ENCODE measurements around the gene FOXK2.

FOXK2 gene

DNA sequence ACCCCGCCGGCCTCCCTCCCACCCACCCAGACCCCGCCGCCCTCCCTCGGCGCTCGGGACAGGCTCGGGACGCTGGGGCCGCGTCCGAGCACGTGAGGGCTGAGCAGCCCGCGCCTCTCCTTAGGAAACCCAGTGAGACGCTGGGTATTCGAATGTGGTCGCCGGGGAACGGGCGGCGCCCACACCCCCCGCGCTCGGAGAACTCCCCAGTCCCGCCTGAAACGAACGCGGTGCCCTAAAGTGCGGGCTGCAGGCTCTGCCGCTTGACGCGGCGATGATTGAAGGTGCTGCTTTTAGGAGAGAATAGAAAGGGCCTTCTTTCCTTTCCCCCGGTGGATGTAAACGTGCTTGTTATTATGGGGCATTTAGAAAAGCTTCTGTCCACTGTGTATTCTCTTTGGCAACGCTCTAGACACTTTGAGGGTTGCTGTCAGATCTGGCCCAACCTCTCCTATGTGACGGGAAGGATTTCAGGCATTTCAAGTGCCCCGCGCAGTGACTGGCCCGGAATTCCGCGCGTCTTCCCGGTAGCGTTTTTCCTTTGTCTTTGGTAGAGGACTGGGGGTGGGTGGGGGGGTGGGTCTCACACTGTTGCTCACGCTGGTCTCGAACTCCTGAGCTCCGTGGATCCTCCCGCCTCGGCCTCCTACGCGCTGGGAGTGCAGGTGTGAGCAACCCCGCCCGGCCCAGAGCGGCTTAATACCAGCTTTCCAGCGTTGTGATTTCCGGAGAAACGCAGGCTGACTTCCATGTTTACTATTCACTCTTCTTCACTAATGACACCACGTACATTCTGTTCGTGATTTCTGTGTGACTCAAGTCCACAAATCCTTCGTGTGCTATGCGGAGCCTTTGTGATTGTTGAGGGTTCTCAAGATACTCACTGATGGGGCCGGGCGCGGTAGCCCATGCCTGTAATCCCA, 21.8 kb upstream of the FOXK2 start:
- TF ChIP-seq TCF12 (IDR thresholded peaks at IDR 0.05; ENCODE audit: low read depth) (peak; percentile 23; the same call in 1 of the 2 replicates), ZBTB7A (IDR thresholded peaks at IDR 0.05; ENCODE audit: low read depth) (no peak), TEAD4 (IDR thresholded peaks at IDR 0.05) (no peak), YY1 (IDR thresholded peaks at IDR 0.05; ENCODE audit: low read depth) (no peak), FOXM1 (IDR thresholded peaks at IDR 0.05; ENCODE audit: borderline replicate concordance, low read depth) (no peak)
- TF ChIP-seq, protein P1, sequence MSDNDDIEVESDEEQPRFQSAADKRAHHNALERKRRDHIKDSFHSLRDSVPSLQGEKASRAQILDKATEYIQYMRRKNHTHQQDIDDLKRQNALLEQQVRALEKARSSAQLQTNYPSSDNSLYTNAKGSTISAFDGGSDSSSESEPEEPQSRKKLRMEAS (IDR thresholded peaks at IDR 0.05): peak; percentile 91

DNA sequence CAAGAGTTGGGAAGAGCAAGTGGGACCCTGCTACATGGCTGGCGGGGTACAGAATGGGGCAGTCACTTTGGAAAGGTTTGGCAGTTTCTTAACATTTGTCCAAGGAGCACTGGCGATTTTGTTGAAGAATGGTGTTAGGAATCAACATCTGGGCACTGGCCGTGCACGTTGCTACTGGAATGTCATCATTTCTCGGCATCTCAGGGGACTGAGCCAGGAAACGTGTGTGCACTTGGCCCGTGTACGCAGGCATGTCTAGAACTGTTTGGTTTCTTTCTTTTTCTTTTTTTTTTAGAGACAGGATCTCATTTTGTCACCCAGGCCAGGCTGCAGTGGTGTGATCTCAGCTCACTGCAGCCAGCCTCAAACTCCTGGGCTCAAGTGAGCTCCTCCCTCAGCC, 17.3 kb upstream of the FOXK2 start:
- TF ChIP-seq TCF12 (IDR thresholded peaks at IDR 0.05; ENCODE audit: low read depth) (no peak), TEAD4 (IDR thresholded peaks at IDR 0.05) (no peak), FOXM1 (IDR thresholded peaks at IDR 0.05; ENCODE audit: borderline replicate concordance, low read depth) (no peak), CEBPB (IDR thresholded peaks at IDR 0.05) (no peak), RAD21 (IDR thresholded peaks at IDR 0.05; ENCODE audit: low read depth) (no peak), EGR1 (IDR thresholded peaks at IDR 0.05) (no peak), EP300 (IDR thresholded peaks at IDR 0.05; ENCODE audit: borderline replicate concordance) (no peak), YY1 (IDR thresholded peaks at IDR 0.05; ENCODE audit: low read depth) (no peak), ZBTB7A (IDR thresholded peaks at IDR 0.05; ENCODE audit: low read depth) (no peak), NFIC (IDR thresholded peaks at IDR 0.05) (no peak), TAF1 (IDR thresholded peaks at IDR 0.05; ENCODE audit: low read depth) (no peak)
- TF ChIP-seq, protein P1 (IDR thresholded peaks at IDR 0.05): no peak

DNA sequence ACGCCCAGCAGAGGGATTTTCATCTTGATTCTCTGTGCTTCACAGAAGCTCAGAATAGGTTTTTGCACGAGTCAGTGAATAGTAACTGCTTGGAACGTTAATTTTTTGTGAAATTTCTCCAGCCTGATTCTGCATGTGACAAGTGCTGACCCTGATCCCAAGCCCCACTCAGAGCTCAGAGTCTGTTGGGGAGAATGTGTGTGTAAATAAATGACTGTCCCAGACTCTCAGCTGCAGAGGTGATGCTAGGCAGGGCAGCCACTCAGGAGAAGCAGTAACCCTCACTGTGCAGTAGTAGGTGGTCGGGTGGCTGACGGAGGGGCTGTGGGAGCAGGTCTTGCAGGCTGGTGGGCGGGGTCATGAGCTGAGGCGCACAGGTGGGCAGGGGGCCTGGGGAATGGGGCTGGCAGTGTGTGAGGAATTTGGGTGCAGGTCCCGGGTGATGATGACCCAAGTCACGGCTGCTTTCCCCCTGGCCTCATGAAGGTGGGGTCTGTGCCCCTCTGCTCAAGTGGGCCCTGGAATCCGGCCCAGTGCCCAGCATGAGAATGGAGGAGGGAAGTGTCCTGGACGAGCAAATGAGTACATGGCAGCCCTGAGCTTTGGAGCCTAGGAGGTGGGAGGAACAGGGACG, 16.3 kb upstream of the FOXK2 start:
- TF ChIP-seq CEBPB (IDR thresholded peaks at IDR 0.05) (no peak), EP300 (IDR thresholded peaks at IDR 0.05; ENCODE audit: borderline replicate concordance) (no peak), TAF1 (IDR thresholded peaks at IDR 0.05; ENCODE audit: low read depth) (no peak), FOXM1 (IDR thresholded peaks at IDR 0.05; ENCODE audit: borderline replicate concordance, low read depth) (no peak), NFIC (IDR thresholded peaks at IDR 0.05) (no peak), TEAD4 (IDR thresholded peaks at IDR 0.05) (no peak)

DNA sequence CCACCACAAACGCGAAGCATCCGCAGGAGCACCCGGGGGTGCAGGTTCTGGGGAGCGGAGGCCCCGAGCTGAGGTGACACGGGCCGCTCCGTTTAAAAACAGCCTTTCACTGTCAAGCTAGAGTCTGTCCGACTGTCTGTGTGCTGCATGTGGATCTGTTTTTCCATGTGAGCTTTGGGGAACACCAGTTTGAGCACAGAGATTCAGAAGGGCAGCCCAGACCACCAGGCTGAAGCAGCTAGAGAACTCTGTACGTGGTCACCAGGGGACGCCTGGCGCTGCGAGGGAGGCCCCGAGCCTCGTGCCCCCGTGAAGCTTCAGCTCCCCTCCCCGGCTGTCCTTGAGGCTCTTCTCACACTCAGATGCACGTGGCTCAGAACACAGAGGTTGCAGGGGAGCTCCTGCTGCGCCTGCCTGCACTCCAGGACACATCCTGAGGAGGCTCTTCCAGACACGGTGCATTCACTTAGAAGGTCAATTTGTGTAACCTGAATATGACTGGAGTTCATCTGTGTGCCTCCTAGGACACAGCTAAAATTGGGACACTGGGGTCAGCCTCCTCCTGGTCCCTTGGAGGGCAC, 15.7 kb upstream of the FOXK2 start:
- TF ChIP-seq EGR1 (IDR thresholded peaks at IDR 0.05): no peak
- TF ChIP-seq TEAD4 (IDR thresholded peaks at IDR 0.05): no peak
- TF ChIP-seq CREB1 (IDR thresholded peaks at IDR 0.05; ENCODE audit: low read depth): no peak
- no peak for TF ChIP-seq CEBPB (IDR thresholded peaks at IDR 0.05)
- TF ChIP-seq FOXM1 (IDR thresholded peaks at IDR 0.05; ENCODE audit: borderline replicate concordance, low read depth): no peak
- TF ChIP-seq NFIC (IDR thresholded peaks at IDR 0.05): no peak
- no peak for TF ChIP-seq EP300 (IDR thresholded peaks at IDR 0.05; ENCODE audit: borderline replicate concordance)
- no peak for TF ChIP-seq ZBTB7A (IDR thresholded peaks at IDR 0.05; ENCODE audit: low read depth)
- TF ChIP-seq TCF12 (IDR thresholded peaks at IDR 0.05; ENCODE audit: low read depth): no peak
- no peak for TF ChIP-seq RAD21 (IDR thresholded peaks at IDR 0.05; ENCODE audit: low read depth)
- no peak for TF ChIP-seq YY1 (IDR thresholded peaks at IDR 0.05; ENCODE audit: low read depth)
- TF ChIP-seq, protein P2, sequence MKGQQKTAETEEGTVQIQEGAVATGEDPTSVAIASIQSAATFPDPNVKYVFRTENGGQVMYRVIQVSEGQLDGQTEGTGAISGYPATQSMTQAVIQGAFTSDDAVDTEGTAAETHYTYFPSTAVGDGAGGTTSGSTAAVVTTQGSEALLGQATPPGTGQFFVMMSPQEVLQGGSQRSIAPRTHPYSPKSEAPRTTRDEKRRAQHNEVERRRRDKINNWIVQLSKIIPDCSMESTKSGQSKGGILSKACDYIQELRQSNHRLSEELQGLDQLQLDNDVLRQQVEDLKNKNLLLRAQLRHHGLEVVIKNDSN (IDR thresholded peaks at IDR 0.05): no peak
- TF ChIP-seq TAF1 (IDR thresholded peaks at IDR 0.05; ENCODE audit: low read depth): no peak
- TF ChIP-seq, protein P1 (IDR thresholded peaks at IDR 0.05): no peak
- TF ChIP-seq, protein P3, sequence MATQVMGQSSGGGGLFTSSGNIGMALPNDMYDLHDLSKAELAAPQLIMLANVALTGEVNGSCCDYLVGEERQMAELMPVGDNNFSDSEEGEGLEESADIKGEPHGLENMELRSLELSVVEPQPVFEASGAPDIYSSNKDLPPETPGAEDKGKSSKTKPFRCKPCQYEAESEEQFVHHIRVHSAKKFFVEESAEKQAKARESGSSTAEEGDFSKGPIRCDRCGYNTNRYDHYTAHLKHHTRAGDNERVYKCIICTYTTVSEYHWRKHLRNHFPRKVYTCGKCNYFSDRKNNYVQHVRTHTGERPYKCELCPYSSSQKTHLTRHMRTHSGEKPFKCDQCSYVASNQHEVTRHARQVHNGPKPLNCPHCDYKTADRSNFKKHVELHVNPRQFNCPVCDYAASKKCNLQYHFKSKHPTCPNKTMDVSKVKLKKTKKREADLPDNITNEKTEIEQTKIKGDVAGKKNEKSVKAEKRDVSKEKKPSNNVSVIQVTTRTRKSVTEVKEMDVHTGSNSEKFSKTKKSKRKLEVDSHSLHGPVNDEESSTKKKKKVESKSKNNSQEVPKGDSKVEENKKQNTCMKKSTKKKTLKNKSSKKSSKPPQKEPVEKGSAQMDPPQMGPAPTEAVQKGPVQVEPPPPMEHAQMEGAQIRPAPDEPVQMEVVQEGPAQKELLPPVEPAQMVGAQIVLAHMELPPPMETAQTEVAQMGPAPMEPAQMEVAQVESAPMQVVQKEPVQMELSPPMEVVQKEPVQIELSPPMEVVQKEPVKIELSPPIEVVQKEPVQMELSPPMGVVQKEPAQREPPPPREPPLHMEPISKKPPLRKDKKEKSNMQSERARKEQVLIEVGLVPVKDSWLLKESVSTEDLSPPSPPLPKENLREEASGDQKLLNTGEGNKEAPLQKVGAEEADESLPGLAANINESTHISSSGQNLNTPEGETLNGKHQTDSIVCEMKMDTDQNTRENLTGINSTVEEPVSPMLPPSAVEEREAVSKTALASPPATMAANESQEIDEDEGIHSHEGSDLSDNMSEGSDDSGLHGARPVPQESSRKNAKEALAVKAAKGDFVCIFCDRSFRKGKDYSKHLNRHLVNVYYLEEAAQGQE (IDR thresholded peaks at IDR 0.05; ENCODE audit: low read depth): no peak

DNA sequence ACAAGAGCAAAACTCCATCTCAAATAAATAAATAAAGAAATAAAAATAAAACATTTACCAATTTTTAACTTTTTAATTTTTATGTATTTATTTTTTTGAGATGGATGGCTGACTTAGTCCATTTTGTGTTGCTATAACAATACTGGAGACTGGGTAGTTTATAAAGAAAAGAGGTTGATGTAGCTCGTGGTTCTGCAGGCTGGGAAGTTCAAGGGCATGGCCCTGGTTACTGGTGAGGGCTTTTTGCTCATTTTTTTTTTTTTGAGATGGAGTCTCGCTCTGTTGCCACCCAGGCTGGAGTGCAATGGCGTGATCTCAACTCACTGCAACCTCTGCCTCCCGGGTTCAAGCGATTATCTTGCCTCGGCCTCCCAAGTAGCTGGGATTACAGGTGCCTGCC, 14.2 kb upstream of the FOXK2 start:
- TF ChIP-seq EGR1 (IDR thresholded peaks at IDR 0.05) (no peak), FOXM1 (IDR thresholded peaks at IDR 0.05; ENCODE audit: borderline replicate concordance, low read depth) (no peak), YY1 (IDR thresholded peaks at IDR 0.05; ENCODE audit: low read depth) (no peak), RAD21 (IDR thresholded peaks at IDR 0.05; ENCODE audit: low read depth) (no peak), ZBTB7A (IDR thresholded peaks at IDR 0.05; ENCODE audit: low read depth) (no peak), NFIC (IDR thresholded peaks at IDR 0.05) (no peak)
- TF ChIP-seq, protein P1 (IDR thresholded peaks at IDR 0.05): no peak
- TF ChIP-seq, protein P3 (IDR thresholded peaks at IDR 0.05; ENCODE audit: low read depth): no peak
